HUES6 (cell line): ENCODE data around the gene NEXN.
"Not testable (repeated sequence)": the region's sequence is repeated elsewhere in the genome, so short reads cannot be mapped to it uniquely, and the experiment has no call there.

ENCODE experiments used
- H3K27ac ChIP-seq: 2 replicates; pipeline ENCODE4 v1.7.0; 2013; ENCODE audit warnings: low read depth, mild to moderate bottlenecking, low read length, inconsistent platforms
- H3K27me3 ChIP-seq: 2 replicates; pipeline ENCODE4 v1.6.1; 2013; ENCODE audit warnings: low read length; ENCODE audit not compliant: control insufficient read depth, insufficient read depth
- H3K36me3 ChIP-seq: 2 replicates; pipeline ENCODE4 v1.6.1; 2013; ENCODE audit warnings: low read length; ENCODE audit not compliant: control insufficient read depth, insufficient read depth
- H3K4me1 ChIP-seq: 2 replicates; pipeline ENCODE4 v1.6.1; 2013; ENCODE audit warnings: low read length; ENCODE audit not compliant: control insufficient read depth, insufficient read depth
- H3K4me3 ChIP-seq: 2 replicates; pipeline ENCODE4 v1.5.1; 2013; ENCODE audit warnings: low read depth, low read length
- H3K9ac ChIP-seq: one replicate; pipeline ENCODE4 v1.6.1; 2013; ENCODE audit warnings: mild to moderate bottlenecking, low read length
- H3K9me3 ChIP-seq: 2 replicates; pipeline ENCODE4 v1.6.1; 2013; ENCODE audit warnings: low read depth, low read length; ENCODE audit not compliant: control insufficient read depth, insufficient read depth

Gene NEXN

GRCh38 chr1:77905603-77906002 lies 17.2 kb downstream of the NEXN start:
- Histone ChIP-seq H3K27me3 (no peaks in the 10 kb centered on the region), H3K27ac (no peak overlapping the region), H3K4me3 (no peak overlapping the region), H3K9ac (no peak overlapping the region), H3K4me1 (no peaks in the 10 kb centered on the region), H3K9me3 (no peaks in the 10 kb centered on the region), H3K36me3 (no peaks in the 10 kb centered on the region)

GRCh38 chr1:77906019-77906545 lies 17.7 kb downstream of the NEXN start:
- Histone ChIP-seq H3K9ac (no peak overlapping the region), H3K27ac (no peak overlapping the region), H3K27me3 (no peaks in the 10 kb centered on the region), H3K36me3 (no peaks in the 10 kb centered on the region), H3K4me1 (no peaks in the 10 kb centered on the region), H3K4me3 (no peak overlapping the region), H3K9me3 (no peaks in the 10 kb centered on the region)

- no peak overlapping the region for H3K4me3 ChIP-seq
- no peaks in the 10 kb centered on the region for H3K9me3 ChIP-seq
Measured at GRCh38 chr1:77906624-77907023, 18.2 kb downstream of the NEXN start.

GRCh38 chr1:77910116-77910515 lies 21.7 kb downstream of the NEXN start:
- H3K9me3 ChIP-seq = no peaks in the 10 kb centered on the region
- H3K4me1 ChIP-seq = no peaks in the 10 kb centered on the region
- no peaks in the 10 kb centered on the region for H3K27me3 ChIP-seq
- no peak overlapping the region for H3K9ac ChIP-seq
- no peak overlapping the region for H3K4me3 ChIP-seq
- no peaks in the 10 kb centered on the region for H3K36me3 ChIP-seq
- no peak overlapping the region for H3K27ac ChIP-seq

More at GRCh38 chr1:77906624-77907023, 18.2 kb downstream of the NEXN start:
- Histone ChIP-seq H3K9ac (no peak overlapping the region), H3K36me3 (no peaks in the 10 kb centered on the region), H3K4me1 (no peaks in the 10 kb centered on the region), H3K27me3 (no peaks in the 10 kb centered on the region), H3K27ac (no peak overlapping the region)

- H3K27me3 ChIP-seq, H3K4me3 ChIP-seq, H3K9me3 ChIP-seq, H3K9ac ChIP-seq, H3K27ac ChIP-seq, H3K36me3 ChIP-seq, H3K4me1 ChIP-seq: not testable (repeated sequence)
Measured at GRCh38 chr1:77918918-77919317, 30.5 kb downstream of the NEXN start.

- no peak overlapping the region for H3K4me3 ChIP-seq
- no peak overlapping the region for H3K27ac ChIP-seq
- H3K4me1 ChIP-seq = no peaks in the 10 kb centered on the region
- H3K9me3 ChIP-seq = no peaks in the 10 kb centered on the region
- no peaks in the 10 kb centered on the region for H3K27me3 ChIP-seq
- no peaks in the 10 kb centered on the region for H3K36me3 ChIP-seq
- H3K9ac ChIP-seq = no peak overlapping the region
Measured at GRCh38 chr1:77925518-77925917, 37.1 kb downstream of the NEXN start.

GRCh38 chr1:77925956-77926355 lies 37.5 kb downstream of the NEXN start:
- Histone ChIP-seq H3K27ac (no peak overlapping the region), H3K4me3 (no peak overlapping the region), H3K9me3 (no peaks in the 10 kb centered on the region), H3K36me3 (no peaks in the 10 kb centered on the region), H3K9ac (no peak overlapping the region), H3K4me1 (no peaks in the 10 kb centered on the region), H3K27me3 (no peaks in the 10 kb centered on the region)

- Histone ChIP-seq H3K9me3 (no peaks in the 10 kb centered on the region), H3K36me3 (no peaks in the 10 kb centered on the region), H3K4me1 (no peaks in the 10 kb centered on the region), H3K27me3 (no peaks in the 10 kb centered on the region), H3K9ac (no peak overlapping the region), H3K4me3 (no peak overlapping the region), H3K27ac (no peak overlapping the region)
Measured at GRCh38 chr1:77926561-77927357, 38.3 kb downstream of the NEXN start.

GRCh38 chr1:77927414-77927813 lies 39.0 kb downstream of the NEXN start:
- Histone ChIP-seq H3K9ac (no peak overlapping the region), H3K27ac (no peak overlapping the region), H3K4me3 (no peak overlapping the region), H3K9me3 (no peaks in the 10 kb centered on the region), H3K4me1 (no peaks in the 10 kb centered on the region), H3K27me3 (no peaks in the 10 kb centered on the region), H3K36me3 (no peaks in the 10 kb centered on the region)

- no peak overlapping the region for H3K27ac ChIP-seq
- no peak overlapping the region for H3K9ac ChIP-seq
- no peaks in the 10 kb centered on the region for H3K36me3 ChIP-seq
- no peaks in the 10 kb centered on the region for H3K27me3 ChIP-seq
- H3K9me3 ChIP-seq = no peaks in the 10 kb centered on the region
- no peak overlapping the region for H3K4me3 ChIP-seq
- no peaks in the 10 kb centered on the region for H3K4me1 ChIP-seq
Measured at GRCh38 chr1:77929806-77930205, 41.4 kb downstream of the NEXN start.

GRCh38 chr1:77938651-77939050 lies 50.2 kb downstream of the NEXN start:
- no peak overlapping the region for H3K27ac ChIP-seq
- H3K4me3 ChIP-seq = no peak overlapping the region
- H3K9ac ChIP-seq = no peak overlapping the region
- no peaks in the 10 kb centered on the region for H3K4me1 ChIP-seq
- no peaks in the 10 kb centered on the region for H3K27me3 ChIP-seq
- no peaks in the 10 kb centered on the region for H3K9me3 ChIP-seq
- H3K36me3 ChIP-seq = peaks cover 19% of the 10 kb centered on the region
